Osteoblast (primary cell): ENCODE data around the gene GARIN5B. TPM values are rescaled to one million over a fixed set of nuclear protein-coding genes. Genes with fewer than 3 reads are reported as not detected.
A peak's percentile ranks its signal among the peaks of the same experiment; 100 is the strongest.
"Not testable (repeated sequence)": the region's sequence is repeated elsewhere in the genome, so short reads cannot be mapped to it uniquely, and the experiment has no call there.

ENCODE experiments used
- DNase-seq: peaks from one replicate; pipeline ENCODE4 v3.0.0; 2011; ENCODE audit warnings: low spot score, mixed read lengths; ENCODE audit not compliant: insufficient read length; ENCODE audit errors: missing footprints
- H2AFZ ChIP-seq: 2 replicates; pipeline ENCODE4 v1.6.0; 2011; ENCODE audit warnings: mild to moderate bottlenecking, low read length
- H3K27ac ChIP-seq: 2 replicates; pipeline ENCODE4 v1.5.1; 2011; ENCODE audit warnings: mild to moderate bottlenecking, low read depth, low read length, moderate library complexity
- H3K27me3 ChIP-seq: 2 replicates; pipeline ENCODE4 v1.6.0; 2012; ENCODE audit warnings: mild to moderate bottlenecking, control low read depth, inconsistent platforms, low read length, moderate library complexity; ENCODE audit not compliant: insufficient read depth
- H3K36me3 ChIP-seq: 2 replicates; pipeline ENCODE4 v1.5.1; 2011; ENCODE audit warnings: mild to moderate bottlenecking, low read length, control low read depth, moderate library complexity; ENCODE audit not compliant: insufficient read depth
- H3K4me1 ChIP-seq: 2 replicates; pipeline ENCODE4 v1.5.1; 2011; ENCODE audit warnings: mild to moderate bottlenecking, low read length, control low read depth, moderate library complexity; ENCODE audit not compliant: insufficient read depth
- H3K4me2 ChIP-seq: 2 replicates; pipeline ENCODE4 v1.6.0; 2011; ENCODE audit warnings: mild to moderate bottlenecking, low read length; ENCODE audit not compliant: insufficient read depth
- H3K4me3 ChIP-seq: fragments of 200-600 bp; sonication (generic); 3 replicates; pipeline ENCODE4 v1.5.1; 2012; ENCODE audit warnings: mild to moderate bottlenecking, low read length, inconsistent platforms; ENCODE audit not compliant: insufficient read depth
- H3K79me2 ChIP-seq: 2 replicates; pipeline ENCODE4 v1.6.0; 2012; ENCODE audit warnings: mild to moderate bottlenecking, low read length, control low read depth, inconsistent platforms; ENCODE audit not compliant: insufficient read depth
- H3K9me3 ChIP-seq: 2 replicates; pipeline ENCODE4 v1.5.1; 2011; ENCODE audit warnings: low read depth, low read length, control low read depth
- H4K20me1 ChIP-seq: 2 replicates; pipeline ENCODE4 v1.6.0; 2012; ENCODE audit warnings: mild to moderate bottlenecking, low read length, control low read depth; ENCODE audit not compliant: insufficient read depth
- total RNA-seq: library from RNA; depleted of rRNA; stranded (reverse); fragments of >200 nt; gene quantifications from 2 replicates; pipeline ENCODE4 v1.2.3, GENCODE V29; 2012
- TF ChIP-seq, protein P1 (sequence below): IDR thresholded peaks from 2 replicates; pipeline ENCODE4 v1.5.1; 2011; ENCODE audit warnings: mild to moderate bottlenecking, low read depth, low read length, moderate library complexity; ENCODE audit errors: extremely low read depth

GARIN5B gene
- not detected in 2 replicates for total RNA-seq

DNA sequence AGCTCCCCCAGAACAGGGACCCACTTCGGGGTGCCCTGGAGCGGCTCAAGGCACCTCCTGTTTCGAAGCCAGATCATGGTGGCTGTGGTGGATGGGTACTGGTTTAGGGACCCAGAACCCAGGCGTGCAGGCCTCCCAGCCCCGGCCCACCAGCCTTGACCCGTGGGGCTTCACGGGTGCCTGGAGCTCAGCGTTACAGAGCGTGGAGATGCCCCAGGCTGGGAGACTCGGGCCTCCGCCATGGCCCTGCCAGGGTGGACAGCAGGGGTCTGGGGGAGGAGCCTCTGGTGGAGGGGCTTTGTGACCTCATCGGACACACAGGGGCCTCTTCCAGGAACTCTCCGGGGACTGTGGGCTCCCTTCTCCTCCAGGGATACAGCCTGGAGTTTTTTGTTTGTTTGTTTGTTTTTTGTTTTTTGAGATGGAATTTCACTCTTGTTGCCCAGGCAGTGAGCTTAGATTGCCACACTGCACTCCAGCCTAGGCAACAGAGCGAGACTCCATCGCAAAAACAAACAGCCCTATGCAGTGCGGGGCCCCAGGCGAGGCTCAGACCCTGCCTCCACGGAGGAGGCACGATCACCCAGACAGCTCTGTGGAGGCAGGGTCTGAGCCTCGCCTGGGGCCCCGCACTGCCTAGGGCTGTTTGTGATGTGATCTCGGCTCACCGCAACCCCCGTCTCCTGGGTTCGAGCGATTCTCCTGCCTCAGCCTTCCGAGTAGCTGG lies at the start of gene GARIN5B:
Gene GARIN5B (minus strand): TSS at position 271 of the 727 bp plus-strand sequence. CDS start 194 bp downstream, at position 77.
- H3K27ac ChIP-seq: no peak within 1 kb of the TSS
- DNase-seq: no peak
- H3K4me2 ChIP-seq: no peak within 1 kb of the TSS
- H3K27me3 ChIP-seq: no peaks in the 10 kb centered on the region
- TF ChIP-seq, protein P1, sequence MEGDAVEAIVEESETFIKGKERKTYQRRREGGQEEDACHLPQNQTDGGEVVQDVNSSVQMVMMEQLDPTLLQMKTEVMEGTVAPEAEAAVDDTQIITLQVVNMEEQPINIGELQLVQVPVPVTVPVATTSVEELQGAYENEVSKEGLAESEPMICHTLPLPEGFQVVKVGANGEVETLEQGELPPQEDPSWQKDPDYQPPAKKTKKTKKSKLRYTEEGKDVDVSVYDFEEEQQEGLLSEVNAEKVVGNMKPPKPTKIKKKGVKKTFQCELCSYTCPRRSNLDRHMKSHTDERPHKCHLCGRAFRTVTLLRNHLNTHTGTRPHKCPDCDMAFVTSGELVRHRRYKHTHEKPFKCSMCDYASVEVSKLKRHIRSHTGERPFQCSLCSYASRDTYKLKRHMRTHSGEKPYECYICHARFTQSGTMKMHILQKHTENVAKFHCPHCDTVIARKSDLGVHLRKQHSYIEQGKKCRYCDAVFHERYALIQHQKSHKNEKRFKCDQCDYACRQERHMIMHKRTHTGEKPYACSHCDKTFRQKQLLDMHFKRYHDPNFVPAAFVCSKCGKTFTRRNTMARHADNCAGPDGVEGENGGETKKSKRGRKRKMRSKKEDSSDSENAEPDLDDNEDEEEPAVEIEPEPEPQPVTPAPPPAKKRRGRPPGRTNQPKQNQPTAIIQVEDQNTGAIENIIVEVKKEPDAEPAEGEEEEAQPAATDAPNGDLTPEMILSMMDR: no peak
- H2AFZ ChIP-seq: no peak within 1 kb of the TSS
- no peaks in the 10 kb centered on the region for H3K4me1 ChIP-seq
- H4K20me1 ChIP-seq: no peaks in the 10 kb centered on the region
- no peak within 1 kb of the TSS for H3K4me3 ChIP-seq
- H3K79me2 ChIP-seq: no peaks in the 10 kb centered on the region
- H3K36me3 ChIP-seq: peaks cover 6% of the 10 kb centered on the region
- H3K9me3 ChIP-seq: no peaks in the 10 kb centered on the region

DNA sequence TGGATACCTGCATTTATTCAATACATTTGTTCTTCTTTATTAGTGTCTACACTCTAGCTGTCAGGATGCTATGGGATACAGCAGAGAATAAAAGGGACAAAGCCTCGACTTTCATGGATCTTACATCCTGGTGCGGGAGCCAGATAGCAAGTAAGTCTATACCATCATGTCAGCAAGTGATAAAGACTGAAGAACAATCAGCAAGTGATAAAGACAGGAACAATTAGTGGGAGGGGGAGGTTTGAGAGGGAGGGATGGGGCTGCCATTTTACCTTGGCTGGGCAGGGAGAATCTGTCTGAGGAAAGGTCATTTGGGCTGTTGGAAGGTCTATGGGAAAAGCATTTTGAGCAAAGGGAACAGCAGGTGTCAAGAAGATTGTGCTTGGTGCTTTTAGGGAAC lies 47.1 kb upstream of the GARIN5B start:
- Histone ChIP-seq H3K36me3 (peaks cover 13% of the 10 kb centered on the region), H3K4me2 (no peak overlapping the region), H3K4me1 (peaks cover 22% of the 10 kb centered on the region), H2AFZ (no peak overlapping the region), H3K27me3 (peaks cover 3% of the 10 kb centered on the region), H3K27ac (no peak overlapping the region), H3K79me2 (peaks cover 23% of the 10 kb centered on the region), H3K9me3 (no peaks in the 10 kb centered on the region), H3K4me3 (no peak overlapping the region), H4K20me1 (peaks cover 15% of the 10 kb centered on the region)
- peak; percentile 49 for DNase-seq
- TF ChIP-seq, protein P1: no peak

DNA sequence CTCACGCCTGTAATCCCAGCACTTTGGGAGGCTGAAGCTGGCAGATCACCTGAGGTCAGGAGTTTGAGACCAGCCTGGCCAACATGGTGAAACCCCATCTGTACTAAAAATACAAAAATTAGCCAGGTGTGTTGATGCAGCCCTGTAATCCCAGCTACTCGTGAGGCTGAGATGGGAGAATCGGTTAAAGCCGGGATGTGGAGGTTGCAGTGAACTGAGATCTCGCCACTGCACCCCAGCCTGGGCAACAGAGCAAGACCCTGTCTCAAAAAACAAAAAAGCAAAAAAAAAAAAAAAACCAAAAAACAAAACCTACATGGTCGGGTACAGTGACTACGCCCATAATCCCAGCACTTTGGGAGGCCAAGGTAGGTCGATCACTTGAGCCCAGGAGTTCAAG lies 46.1 kb upstream of the GARIN5B start:
- not testable (repeated sequence) for H3K27me3 ChIP-seq, H3K27ac ChIP-seq, H3K4me3 ChIP-seq, H3K9me3 ChIP-seq, H3K4me2 ChIP-seq, DNase-seq, H2AFZ ChIP-seq
- Histone ChIP-seq H3K4me1 (peaks cover 22% of the 10 kb centered on the region), H3K36me3 (peaks cover 17% of the 10 kb centered on the region), H4K20me1 (peaks cover 18% of the 10 kb centered on the region), H3K79me2 (peaks cover 31% of the 10 kb centered on the region)

DNA sequence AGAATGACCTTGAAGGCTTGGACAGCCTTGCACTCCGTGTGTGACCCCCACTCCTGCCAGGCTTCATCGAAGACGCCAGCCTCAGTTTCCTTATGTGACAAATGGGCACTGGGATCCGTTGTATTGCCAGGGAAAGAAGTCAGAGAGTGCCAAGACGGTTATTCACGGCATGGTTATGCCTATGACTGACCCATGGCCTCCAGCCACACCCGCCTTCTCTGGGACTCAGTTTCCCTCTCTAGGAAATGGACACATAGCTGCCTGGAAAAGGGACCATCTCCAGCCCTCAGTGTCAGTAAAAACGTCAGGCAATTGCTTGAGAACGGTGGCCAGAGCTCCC lies 45.4 kb upstream of the GARIN5B start:
- H3K4me1 ChIP-seq: peaks cover 22% of the 10 kb centered on the region
- DNase-seq: no peak
- H3K27me3 ChIP-seq: peaks cover 3% of the 10 kb centered on the region

More for the DNA sequence above, 45.4 kb upstream of the GARIN5B start:
- Histone ChIP-seq H3K4me2 (peak overlapping the region; percentile 81), H3K9me3 (no peaks in the 10 kb centered on the region), H2AFZ (peak overlapping the region; percentile 91), H3K36me3 (peaks cover 22% of the 10 kb centered on the region), H3K79me2 (peaks cover 35% of the 10 kb centered on the region), H3K27ac (peak overlapping the region; percentile 93), H4K20me1 (peaks cover 22% of the 10 kb centered on the region), H3K4me3 (peak overlapping the region; percentile 87)
- TF ChIP-seq, protein P1: no peak
